ENCODE results near the gene NUDT2.

The NUDT2 gene

DNA sequence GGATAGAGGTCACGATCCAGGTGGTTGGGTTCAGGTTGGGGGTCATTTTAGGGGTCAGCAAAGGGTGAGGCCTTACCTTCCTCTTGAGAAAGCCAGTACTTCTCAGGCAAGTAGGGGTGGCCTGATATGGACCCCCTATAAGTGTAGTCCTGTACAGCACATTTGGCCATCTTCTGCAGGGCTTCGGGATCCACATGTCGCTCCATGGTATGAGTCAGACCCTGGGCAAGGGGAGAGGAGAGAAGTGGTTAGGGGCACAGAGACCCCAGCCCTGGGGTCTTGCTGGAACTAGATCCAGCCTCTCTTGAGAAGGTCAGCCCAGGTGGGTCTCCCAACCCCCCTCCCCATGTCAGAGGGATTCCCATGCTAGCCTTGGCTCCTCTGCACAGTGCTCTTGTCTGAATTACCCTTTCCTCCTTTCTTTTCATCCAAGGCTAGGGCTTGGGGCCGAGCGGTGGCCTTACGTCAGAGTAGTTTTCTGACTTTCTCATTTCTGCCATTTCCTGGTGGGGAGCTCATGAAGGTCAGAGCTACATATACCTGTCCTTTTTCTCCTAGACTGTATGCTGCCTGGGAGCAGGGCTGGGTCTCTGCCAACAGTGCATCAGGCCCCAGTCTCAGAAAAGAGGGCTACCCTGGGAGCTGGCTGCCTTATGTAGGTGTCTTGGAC is 56.3 kb downstream of the NUDT2 start:
- no peak for DNase-seq (ENCODE audit: low read depth)

DNA sequence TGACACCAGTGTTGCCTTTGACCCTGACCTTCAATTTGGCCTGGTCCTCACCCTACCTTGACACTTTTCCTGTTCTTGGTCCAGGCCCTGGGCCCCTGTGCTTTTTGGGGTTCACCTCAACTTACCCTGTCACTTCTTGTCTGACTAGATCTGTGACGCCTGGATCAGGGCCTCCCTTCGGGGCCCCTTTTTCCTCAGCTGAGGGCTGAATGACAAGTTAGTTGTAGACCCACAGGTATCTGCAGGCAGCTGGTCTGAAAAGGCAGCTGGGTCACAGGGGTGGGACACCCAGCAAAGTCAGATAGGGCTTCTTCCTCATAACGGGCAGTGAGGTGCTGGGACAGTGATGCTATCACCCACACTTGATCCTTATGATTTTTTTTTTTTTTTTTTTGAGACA is 57.3 kb downstream of the NUDT2 start:
- no peak for DNase-seq (ENCODE audit: low read depth)

GRCh38 chr9:34387239-34387638 is 57.9 kb downstream of the NUDT2 start:
- DNase-seq (ENCODE audit: low read depth), result no peak

DNA sequence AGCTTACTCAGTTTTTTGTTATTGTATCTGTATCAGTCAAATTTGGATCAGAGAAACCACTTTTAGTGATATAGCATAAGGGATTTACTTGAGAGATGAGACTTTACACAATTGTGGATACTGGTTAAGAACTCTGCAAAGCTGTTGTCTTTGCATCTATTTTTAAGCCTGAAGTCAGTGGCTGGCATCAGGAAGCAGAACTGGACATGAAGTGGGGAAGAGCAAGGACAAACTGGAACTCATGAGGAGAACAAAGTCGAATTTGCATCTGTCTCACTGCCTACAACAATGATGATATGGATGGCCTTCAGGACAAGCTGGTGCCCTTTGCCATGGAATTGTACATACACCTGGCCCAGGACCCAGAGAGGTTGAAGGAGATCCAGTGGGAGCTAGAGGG is 63.1 kb downstream of the NUDT2 start:
- DNase-seq (ENCODE audit: low read depth), result no peak

Data from iris pigment epithelial cell (primary cell).